WTC11 (cell line): ENCODE measurements around the gene FBXO24. TPM values are rescaled to one million over a fixed set of nuclear protein-coding genes. Genes with fewer than 3 reads are reported as not detected.
A peak's percentile ranks its signal among the peaks of the same experiment; 100 is the strongest.

Experiments
- ATAC-seq: fragments of 200-7000 bp; cut with Tn5 transposase; 2 replicates; pipeline ENCODE4 v1.10.0; 2021; ENCODE audit warnings: mild to moderate bottlenecking, moderate library complexity
- CTCF ChIA-PET: fragments of 300-600 bp; sonication (Branson Sonifier 250); formaldehyde crosslinking; loops from one replicate; lab custom pipeline; 2021; ENCODE audit warnings: antibody characterized with exemption; lab: Charles Lee
- POLR2A ChIA-PET: fragments of 350-600 bp; sonication (Branson Sonifier 250); formaldehyde crosslinking; loops from one replicate; lab custom pipeline; 2021; ENCODE audit warnings: antibody characterized with exemption; lab: Charles Lee
- DNase-seq: peaks from one replicate; pipeline ENCODE4 v3.0.0; 2021; ENCODE audit warnings: low spot score
- H3K27ac Mint-ChIP-seq: 2 replicates; pipeline ENCODE4 v1.8.0; 2021; ENCODE audit warnings: mixed read lengths
- H3K27me3 Mint-ChIP-seq: 2 replicates; pipeline ENCODE4 v1.8.0; 2021; ENCODE audit warnings: low read depth, mild to moderate bottlenecking, moderate library complexity, mixed read lengths
- H3K36me3 Mint-ChIP-seq: 2 replicates; pipeline ENCODE4 v1.8.0; 2021; ENCODE audit warnings: mixed read lengths
- H3K4me1 Mint-ChIP-seq: 2 replicates; pipeline ENCODE4 v1.8.0; 2022; ENCODE audit warnings: mixed read lengths
- H3K4me3 Mint-ChIP-seq: 2 replicates; pipeline ENCODE4 v1.8.0; 2021; ENCODE audit warnings: mild to moderate bottlenecking, moderate library complexity, mixed read lengths
- H3K9me3 Mint-ChIP-seq: 2 replicates; pipeline ENCODE4 v1.8.0; 2021; ENCODE audit warnings: mixed read lengths
- ATF1 ChIP-seq: sonication (generic); formaldehyde crosslinking; IDR thresholded peaks from 2 replicates; pipeline ENCODE4 v1.8.1; 2023; ENCODE audit warnings: mild to moderate bottlenecking, moderate library complexity, missing genetic modification reagents
- CBFB ChIP-seq: sonication (generic); formaldehyde crosslinking; IDR thresholded peaks from 2 replicates; pipeline ENCODE4 v1.8.1; 2022; ENCODE audit warnings: mild to moderate bottlenecking, low read depth, missing genetic modification reagents
- EMX1 ChIP-seq: fragments of 250-450 bp; sonication (Bioruptor Pico); IDR thresholded peaks from 2 replicates; pipeline ENCODE4 v1.8.0; 2021; ENCODE audit warnings: mild to moderate bottlenecking
- ESRRA ChIP-seq: sonication (generic); formaldehyde crosslinking; IDR thresholded peaks from 2 replicates; pipeline ENCODE4 v1.8.1; 2022; ENCODE audit warnings: mild to moderate bottlenecking, missing genetic modification reagents, borderline replicate concordance
- ETV6 ChIP-seq: sonication (generic); formaldehyde crosslinking; IDR thresholded peaks from 2 replicates; pipeline ENCODE4 v1.8.1; 2022; ENCODE audit warnings: mild to moderate bottlenecking, missing genetic modification reagents
- MYBL2 ChIP-seq: sonication (generic); formaldehyde crosslinking; IDR thresholded peaks from 2 replicates; pipeline ENCODE4 v1.8.1; 2023; ENCODE audit warnings: mild to moderate bottlenecking, moderate library complexity, missing genetic modification reagents
- NFYB ChIP-seq: sonication (generic); formaldehyde crosslinking; conservative IDR thresholded peaks from 2 replicates; pipeline ENCODE4 v1.8.0; 2022; ENCODE audit warnings: low read depth, missing genetic modification reagents
- NR2C2 ChIP-seq: sonication (generic); formaldehyde crosslinking; IDR thresholded peaks from 2 replicates; pipeline ENCODE4 v1.8.0; 2022; ENCODE audit warnings: mild to moderate bottlenecking, missing genetic modification reagents
- OVOL2 ChIP-seq: fragments of 250-450 bp; sonication (Bioruptor Pico); IDR thresholded peaks from 2 replicates; pipeline ENCODE4 v1.9.0; 2021; ENCODE audit warnings: mild to moderate bottlenecking, borderline replicate concordance
- RELA ChIP-seq: sonication (generic); formaldehyde crosslinking; IDR thresholded peaks from 2 replicates; pipeline ENCODE4 v1.8.1; 2022; ENCODE audit warnings: missing genetic modification reagents, mild to moderate bottlenecking, borderline replicate concordance
- SP1 ChIP-seq: sonication (generic); formaldehyde crosslinking; conservative IDR thresholded peaks from 2 replicates; pipeline ENCODE4 v1.8.1; 2022; ENCODE audit warnings: missing genetic modification reagents
- TCF7 ChIP-seq: sonication (generic); formaldehyde crosslinking; IDR thresholded peaks from 2 replicates; pipeline ENCODE4 v1.8.0; 2022; ENCODE audit warnings: mild to moderate bottlenecking, low read depth, missing genetic modification reagents, moderate library complexity
- ZNF219 ChIP-seq: sonication (generic); formaldehyde crosslinking; IDR thresholded peaks from 2 replicates; pipeline ENCODE4 v1.8.0; 2023; ENCODE audit warnings: missing genetic modification reagents, mild to moderate bottlenecking, borderline replicate concordance
- ZNF263 ChIP-seq: sonication (generic); formaldehyde crosslinking; IDR thresholded peaks from 2 replicates; pipeline ENCODE4 v1.8.1; 2022; ENCODE audit warnings: low read depth, mild to moderate bottlenecking, moderate library complexity, missing genetic modification reagents
- ZNF396 ChIP-seq: fragments of 250-450 bp; sonication (Bioruptor Pico); IDR thresholded peaks from 2 replicates; pipeline ENCODE4 v1.8.0; 2021; ENCODE audit warnings: mild to moderate bottlenecking, moderate library complexity, borderline replicate concordance
- total RNA-seq: library from RNA; stranded (reverse); gene quantifications from 3 replicates; pipeline ENCODE4 v1.2.3, GENCODE V29; 2021
- TF ChIP-seq, protein P1 (sequence below): sonication (generic); formaldehyde crosslinking; IDR thresholded peaks from 2 replicates; pipeline ENCODE4 v1.8.0; 2023; ENCODE audit warnings: mild to moderate bottlenecking, missing genetic modification reagents
- TF ChIP-seq, protein P2 (sequence below): sonication (generic); formaldehyde crosslinking; IDR thresholded peaks from 2 replicates; pipeline ENCODE4 v1.8.0; 2022; ENCODE audit warnings: mild to moderate bottlenecking, missing genetic modification reagents
- TF ChIP-seq, protein P3 (sequence below): sonication (generic); formaldehyde crosslinking; IDR thresholded peaks from 2 replicates; pipeline ENCODE4 v1.8.1; 2022; ENCODE audit warnings: missing genetic modification reagents, borderline replicate concordance
- TF ChIP-seq, protein P4 (sequence below): sonication (generic); formaldehyde crosslinking; IDR thresholded peaks from 2 replicates; pipeline ENCODE4 v1.8.1; 2023; ENCODE audit warnings: mild to moderate bottlenecking, missing genetic modification reagents
- TF ChIP-seq, protein P5 (sequence below): sonication (generic); formaldehyde crosslinking; IDR thresholded peaks from 2 replicates; pipeline ENCODE4 v1.8.0; 2022; ENCODE audit warnings: missing genetic modification reagents
- TF ChIP-seq, protein P6 (sequence below): sonication (generic); formaldehyde crosslinking; IDR thresholded peaks from 2 replicates; pipeline ENCODE4 v1.8.1; 2023; ENCODE audit warnings: mild to moderate bottlenecking, missing genetic modification reagents
- TF ChIP-seq, protein P7 (sequence below): fragments of 250-450 bp; sonication (Bioruptor Pico); IDR thresholded peaks from 2 replicates; pipeline ENCODE4 v1.9.0; 2021; ENCODE audit warnings: mild to moderate bottlenecking

FBXO24 gene
- total RNA-seq, 1 experiment from 2014 or later: 0.70 TPM

DNA sequence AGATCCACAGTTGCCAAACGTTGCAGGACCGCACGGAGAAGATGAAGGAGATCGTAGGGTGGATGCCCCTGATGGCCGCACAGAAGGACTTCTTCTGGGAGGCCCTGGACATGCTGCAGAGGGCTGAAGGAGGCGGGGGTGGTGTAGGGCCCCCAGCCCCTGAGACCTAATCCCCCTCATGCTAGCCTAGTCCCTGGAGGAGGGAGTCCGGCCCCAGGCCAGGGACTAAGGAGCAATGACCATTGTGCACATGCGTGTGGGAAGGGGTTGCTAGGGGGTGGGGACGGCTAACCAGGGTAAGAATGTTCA lies 14.6 kb downstream of the FBXO24 start:
- Mint-ChIP-seq H3K27ac (no peak overlapping the region), H3K9me3 (no peaks in the 10 kb centered on the region), H3K4me3 (no peak overlapping the region), H3K4me1 (peaks cover 33% of the 10 kb centered on the region), H3K36me3 (peaks cover 15% of the 10 kb centered on the region), H3K27me3 (peaks cover 10% of the 10 kb centered on the region)
- ATAC-seq: no peak
- DNase-seq: no peak
- TF ChIP-seq NR2C2 (CRISPR knock-in tag) (no peak), NFYB (CRISPR knock-in tag) (no peak), ZNF396 (no peak), OVOL2 (no peak)
- POLR2A ChIA-PET: no interaction called here
- CTCF ChIA-PET: interaction anchor here (2.1 kb wide), 1 partner anchor 105 kb away, joined by 6 read pairs; the partner anchor contains the start of gene POP7

DNA sequence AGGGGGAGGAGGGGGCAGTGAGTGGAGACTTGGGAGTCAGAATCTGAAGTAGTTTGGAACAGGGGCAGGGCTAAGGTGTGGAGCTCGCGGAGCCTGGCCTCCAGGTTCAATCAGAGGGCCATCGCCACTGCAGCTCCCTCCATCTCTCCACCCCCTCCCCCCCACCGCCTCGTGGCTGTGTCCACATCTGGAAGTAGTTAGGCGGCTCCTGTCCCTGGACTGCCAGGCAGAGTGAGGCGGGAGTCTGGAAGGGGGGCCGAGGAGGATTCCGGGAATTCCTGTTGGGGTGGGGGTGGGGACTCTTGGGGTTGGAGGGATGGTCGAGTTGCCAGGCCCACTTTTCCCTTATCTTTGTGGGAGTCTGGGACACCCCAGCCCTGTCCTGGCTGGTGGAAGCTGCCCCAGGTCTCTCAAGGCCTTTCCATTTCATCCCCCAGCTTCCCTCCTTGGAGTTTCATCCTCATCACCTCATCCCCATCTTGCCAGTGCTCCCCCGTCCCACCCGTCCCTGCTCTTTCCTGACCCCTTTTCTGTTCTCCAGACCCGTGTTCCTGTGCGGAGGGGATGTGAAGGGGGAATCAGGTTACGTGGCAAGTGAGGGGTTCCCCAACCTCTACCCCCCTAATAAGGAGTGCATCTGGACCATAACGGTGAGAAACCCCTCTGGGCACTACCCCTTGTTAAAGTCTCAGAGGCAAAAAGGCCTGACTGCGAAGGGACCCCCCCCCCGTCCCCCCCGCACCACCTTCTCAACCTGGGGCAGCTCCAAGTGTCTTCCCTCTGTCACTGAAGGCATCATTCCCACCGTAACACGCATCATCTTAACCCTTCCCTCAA lies 17.0 kb downstream of the FBXO24 start:
- Mint-ChIP-seq H3K4me1 (peaks cover 43% of the 10 kb centered on the region), H3K36me3 (peaks cover 15% of the 10 kb centered on the region), H3K27me3 (peaks cover 13% of the 10 kb centered on the region), H3K27ac (peak overlapping the region; percentile 96), H3K4me3 (peak overlapping the region; percentile 87), H3K9me3 (no peaks in the 10 kb centered on the region)
- ChIA-PET CTCF (interaction anchor here (0.6 to 5.8 kb wide), 23 partner anchors 10 to 124 kb away, joined by 3 to 67 read pairs (median 6); partner anchors contain the start of genes FBXO24, LRCH4, MOSPD3 and POP7), POLR2A (interaction anchor here (0.6 to 3.0 kb wide), 9 partner anchors 9 to 102 kb away, joined by 3 to 60 read pairs (median 5); partner anchors contain the start of genes FBXO24, LRCH4, MOSPD3 and POP7)
- DNase-seq (peak; percentile 87), ATAC-seq (peak; percentile 5)
- TF ChIP-seq, protein P1, sequence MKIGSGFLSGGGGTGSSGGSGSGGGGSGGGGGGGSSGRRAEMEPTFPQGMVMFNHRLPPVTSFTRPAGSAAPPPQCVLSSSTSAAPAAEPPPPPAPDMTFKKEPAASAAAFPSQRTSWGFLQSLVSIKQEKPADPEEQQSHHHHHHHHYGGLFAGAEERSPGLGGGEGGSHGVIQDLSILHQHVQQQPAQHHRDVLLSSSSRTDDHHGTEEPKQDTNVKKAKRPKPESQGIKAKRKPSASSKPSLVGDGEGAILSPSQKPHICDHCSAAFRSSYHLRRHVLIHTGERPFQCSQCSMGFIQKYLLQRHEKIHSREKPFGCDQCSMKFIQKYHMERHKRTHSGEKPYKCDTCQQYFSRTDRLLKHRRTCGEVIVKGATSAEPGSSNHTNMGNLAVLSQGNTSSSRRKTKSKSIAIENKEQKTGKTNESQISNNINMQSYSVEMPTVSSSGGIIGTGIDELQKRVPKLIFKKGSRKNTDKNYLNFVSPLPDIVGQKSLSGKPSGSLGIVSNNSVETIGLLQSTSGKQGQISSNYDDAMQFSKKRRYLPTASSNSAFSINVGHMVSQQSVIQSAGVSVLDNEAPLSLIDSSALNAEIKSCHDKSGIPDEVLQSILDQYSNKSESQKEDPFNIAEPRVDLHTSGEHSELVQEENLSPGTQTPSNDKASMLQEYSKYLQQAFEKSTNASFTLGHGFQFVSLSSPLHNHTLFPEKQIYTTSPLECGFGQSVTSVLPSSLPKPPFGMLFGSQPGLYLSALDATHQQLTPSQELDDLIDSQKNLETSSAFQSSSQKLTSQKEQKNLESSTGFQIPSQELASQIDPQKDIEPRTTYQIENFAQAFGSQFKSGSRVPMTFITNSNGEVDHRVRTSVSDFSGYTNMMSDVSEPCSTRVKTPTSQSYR (CRISPR knock-in tag): no peak
- TF ChIP-seq, protein P2, sequence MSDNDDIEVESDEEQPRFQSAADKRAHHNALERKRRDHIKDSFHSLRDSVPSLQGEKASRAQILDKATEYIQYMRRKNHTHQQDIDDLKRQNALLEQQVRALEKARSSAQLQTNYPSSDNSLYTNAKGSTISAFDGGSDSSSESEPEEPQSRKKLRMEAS: peak; percentile 54; the same call in 1 of the 2 replicates
- 0 out of 2 replicates have a peak, but pooled peaks have one; percentile 48 for TF ChIP-seq ZNF263 (CRISPR knock-in tag)
- no peak for TF ChIP-seq EMX1
- TF ChIP-seq ATF1 (CRISPR knock-in tag): no peak
- TF ChIP-seq, protein P3, sequence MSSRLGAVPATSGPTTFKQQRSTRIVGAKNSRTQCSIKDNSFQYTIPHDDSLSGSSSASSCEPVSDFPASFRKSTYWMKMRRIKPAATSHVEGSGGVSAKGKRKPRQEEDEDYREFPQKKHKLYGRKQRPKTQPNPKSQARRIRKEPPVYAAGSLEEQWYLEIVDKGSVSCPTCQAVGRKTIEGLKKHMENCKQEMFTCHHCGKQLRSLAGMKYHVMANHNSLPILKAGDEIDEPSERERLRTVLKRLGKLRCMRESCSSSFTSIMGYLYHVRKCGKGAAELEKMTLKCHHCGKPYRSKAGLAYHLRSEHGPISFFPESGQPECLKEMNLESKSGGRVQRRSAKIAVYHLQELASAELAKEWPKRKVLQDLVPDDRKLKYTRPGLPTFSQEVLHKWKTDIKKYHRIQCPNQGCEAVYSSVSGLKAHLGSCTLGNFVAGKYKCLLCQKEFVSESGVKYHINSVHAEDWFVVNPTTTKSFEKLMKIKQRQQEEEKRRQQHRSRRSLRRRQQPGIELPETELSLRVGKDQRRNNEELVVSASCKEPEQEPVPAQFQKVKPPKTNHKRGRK (CRISPR knock-in tag): no peak
- TF ChIP-seq, protein P4, sequence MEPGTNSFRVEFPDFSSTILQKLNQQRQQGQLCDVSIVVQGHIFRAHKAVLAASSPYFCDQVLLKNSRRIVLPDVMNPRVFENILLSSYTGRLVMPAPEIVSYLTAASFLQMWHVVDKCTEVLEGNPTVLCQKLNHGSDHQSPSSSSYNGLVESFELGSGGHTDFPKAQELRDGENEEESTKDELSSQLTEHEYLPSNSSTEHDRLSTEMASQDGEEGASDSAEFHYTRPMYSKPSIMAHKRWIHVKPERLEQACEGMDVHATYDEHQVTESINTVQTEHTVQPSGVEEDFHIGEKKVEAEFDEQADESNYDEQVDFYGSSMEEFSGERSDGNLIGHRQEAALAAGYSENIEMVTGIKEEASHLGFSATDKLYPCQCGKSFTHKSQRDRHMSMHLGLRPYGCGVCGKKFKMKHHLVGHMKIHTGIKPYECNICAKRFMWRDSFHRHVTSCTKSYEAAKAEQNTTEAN (CRISPR knock-in tag): no peak
- TF ChIP-seq, protein P5, sequence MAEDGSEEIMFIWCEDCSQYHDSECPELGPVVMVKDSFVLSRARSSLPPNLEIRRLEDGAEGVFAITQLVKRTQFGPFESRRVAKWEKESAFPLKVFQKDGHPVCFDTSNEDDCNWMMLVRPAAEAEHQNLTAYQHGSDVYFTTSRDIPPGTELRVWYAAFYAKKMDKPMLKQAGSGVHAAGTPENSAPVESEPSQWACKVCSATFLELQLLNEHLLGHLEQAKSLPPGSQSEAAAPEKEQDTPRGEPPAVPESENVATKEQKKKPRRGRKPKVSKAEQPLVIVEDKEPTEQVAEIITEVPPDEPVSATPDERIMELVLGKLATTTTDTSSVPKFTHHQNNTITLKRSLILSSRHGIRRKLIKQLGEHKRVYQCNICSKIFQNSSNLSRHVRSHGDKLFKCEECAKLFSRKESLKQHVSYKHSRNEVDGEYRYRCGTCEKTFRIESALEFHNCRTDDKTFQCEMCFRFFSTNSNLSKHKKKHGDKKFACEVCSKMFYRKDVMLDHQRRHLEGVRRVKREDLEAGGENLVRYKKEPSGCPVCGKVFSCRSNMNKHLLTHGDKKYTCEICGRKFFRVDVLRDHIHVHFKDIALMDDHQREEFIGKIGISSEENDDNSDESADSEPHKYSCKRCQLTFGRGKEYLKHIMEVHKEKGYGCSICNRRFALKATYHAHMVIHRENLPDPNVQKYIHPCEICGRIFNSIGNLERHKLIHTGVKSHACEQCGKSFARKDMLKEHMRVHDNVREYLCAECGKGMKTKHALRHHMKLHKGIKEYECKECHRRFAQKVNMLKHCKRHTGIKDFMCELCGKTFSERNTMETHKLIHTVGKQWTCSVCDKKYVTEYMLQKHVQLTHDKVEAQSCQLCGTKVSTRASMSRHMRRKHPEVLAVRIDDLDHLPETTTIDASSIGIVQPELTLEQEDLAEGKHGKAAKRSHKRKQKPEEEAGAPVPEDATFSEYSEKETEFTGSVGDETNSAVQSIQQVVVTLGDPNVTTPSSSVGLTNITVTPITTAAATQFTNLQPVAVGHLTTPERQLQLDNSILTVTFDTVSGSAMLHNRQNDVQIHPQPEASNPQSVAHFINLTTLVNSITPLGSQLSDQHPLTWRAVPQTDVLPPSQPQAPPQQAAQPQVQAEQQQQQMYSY (CRISPR knock-in tag): peak; percentile 27; the same call in 1 of the 2 replicates
- no peak for TF ChIP-seq TCF7 (CRISPR knock-in tag)
- no peak for TF ChIP-seq SP1 (CRISPR knock-in tag)
- no peak for TF ChIP-seq CBFB (CRISPR knock-in tag)
- 0 out of 2 replicates have a peak, but pooled peaks have one; percentile 23 for TF ChIP-seq ETV6 (CRISPR knock-in tag)
- no peak for TF ChIP-seq RELA (CRISPR knock-in tag)
- TF ChIP-seq, protein P6, sequence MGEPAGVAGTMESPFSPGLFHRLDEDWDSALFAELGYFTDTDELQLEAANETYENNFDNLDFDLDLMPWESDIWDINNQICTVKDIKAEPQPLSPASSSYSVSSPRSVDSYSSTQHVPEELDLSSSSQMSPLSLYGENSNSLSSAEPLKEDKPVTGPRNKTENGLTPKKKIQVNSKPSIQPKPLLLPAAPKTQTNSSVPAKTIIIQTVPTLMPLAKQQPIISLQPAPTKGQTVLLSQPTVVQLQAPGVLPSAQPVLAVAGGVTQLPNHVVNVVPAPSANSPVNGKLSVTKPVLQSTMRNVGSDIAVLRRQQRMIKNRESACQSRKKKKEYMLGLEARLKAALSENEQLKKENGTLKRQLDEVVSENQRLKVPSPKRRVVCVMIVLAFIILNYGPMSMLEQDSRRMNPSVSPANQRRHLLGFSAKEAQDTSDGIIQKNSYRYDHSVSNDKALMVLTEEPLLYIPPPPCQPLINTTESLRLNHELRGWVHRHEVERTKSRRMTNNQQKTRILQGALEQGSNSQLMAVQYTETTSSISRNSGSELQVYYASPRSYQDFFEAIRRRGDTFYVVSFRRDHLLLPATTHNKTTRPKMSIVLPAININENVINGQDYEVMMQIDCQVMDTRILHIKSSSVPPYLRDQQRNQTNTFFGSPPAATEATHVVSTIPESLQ (CRISPR knock-in tag): no peak
- TF ChIP-seq, protein P7, sequence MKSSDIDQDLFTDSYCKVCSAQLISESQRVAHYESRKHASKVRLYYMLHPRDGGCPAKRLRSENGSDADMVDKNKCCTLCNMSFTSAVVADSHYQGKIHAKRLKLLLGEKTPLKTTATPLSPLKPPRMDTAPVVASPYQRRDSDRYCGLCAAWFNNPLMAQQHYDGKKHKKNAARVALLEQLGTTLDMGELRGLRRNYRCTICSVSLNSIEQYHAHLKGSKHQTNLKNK (CRISPR knock-in tag): no peak
- TF ChIP-seq ZNF219: no peak
- TF ChIP-seq MYBL2: no peak
- no peak for TF ChIP-seq NFYB (CRISPR knock-in tag)
- TF ChIP-seq ESRRA: no peak
